ENCODE results near the gene MYO1D. TPM values are rescaled to one million over a fixed set of nuclear protein-coding genes. Genes with fewer than 3 reads are reported as not detected.

The MYO1D gene
- total RNA-seq, 1 experiment from 2014 or later: 35.7 TPM

DNA sequence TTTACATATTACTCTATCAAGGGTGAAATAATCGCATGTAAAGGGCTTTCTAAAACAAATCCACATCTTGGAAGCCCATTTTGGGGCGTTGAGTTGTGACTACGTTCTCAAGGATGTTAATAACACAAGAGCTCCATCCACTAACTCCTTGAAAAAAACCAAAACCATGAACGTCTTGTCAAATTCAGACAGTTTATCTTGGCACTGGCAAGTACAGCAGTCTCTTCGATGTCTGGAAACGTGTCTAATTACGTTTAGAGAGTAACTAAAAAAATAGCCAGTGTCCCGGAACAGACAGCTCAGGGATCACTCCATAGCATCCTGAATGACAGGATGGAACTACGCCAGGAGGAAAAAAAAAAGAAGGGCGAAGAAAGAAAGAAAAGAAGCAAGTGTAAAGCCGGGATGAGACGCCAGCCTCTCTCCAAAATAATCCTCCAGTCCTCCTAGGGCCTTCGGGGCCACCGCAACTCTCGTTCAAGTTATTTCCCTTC is 954 bp downstream of the MYO1D start:
- RAD21 ChIA-PET (ENCODE audit: low non-redundant PET in 1 of 2, low total read pairs in 2 of 2, uncharacterized antibody in 2 of 2, unreplicated experiment in 2 of 2): interaction anchor here in 1 of 2 experiments (1.1 kb wide), 1 partner anchor 93 kb away, joined by 3 read pairs; no protein-coding TSS in a partner anchor
- peak overlapping the region; percentile 83 for H3K4me2 ChIP-seq (ENCODE audit: low read length)
- POLR2A ChIA-PET: interaction anchor here (1.2 kb wide), 1 partner anchor 9 kb away, joined by 4 read pairs; no protein-coding TSS in a partner anchor
- H3K4me1 ChIP-seq (ENCODE audit: control insufficient read depth in 1 of 2, insufficient read depth in 2 of 2, low read length in 2 of 2): peaks cover 8 to 15% of the 10 kb centered on the region in 2 experiments; a peak in 3 of 4 replicates
- DNase-seq (ENCODE audit: low read depth, low spot score) (no peak), ATAC-seq (no peak)
- H3K27ac ChIP-seq (ENCODE audit: low read depth, low read length): 0 out of 2 replicates have a peak overlapping the region, but pooled peaks have one; percentile 97
- H3K36me3 ChIP-seq (ENCODE audit: control insufficient read depth in 1 of 2, insufficient read depth in 2 of 2, low read length in 2 of 2): no peaks in the 10 kb centered on the region
- TF ChIP-seq CEBPB (IDR thresholded peaks at IDR 0.05; ENCODE audit: low read depth) (no peak), TCF7L2 (IDR thresholded peaks at IDR 0.05; ENCODE audit: borderline replicate concordance, extremely low read depth, insufficient read depth, insufficient read length) (no peak), POLR2A (IDR thresholded peaks at IDR 0.05; ENCODE audit: borderline replicate concordance, extremely low read depth, insufficient read depth, insufficient read length) (no peak), CBX3 (IDR thresholded peaks at IDR 0.05; ENCODE audit: low read depth) (no peak), ZFX (IDR thresholded peaks at IDR 0.05) (no peak), EGR1 (IDR thresholded peaks at IDR 0.05; ENCODE audit: low read depth) (no peak), SP1 (IDR thresholded peaks at IDR 0.05; ENCODE audit: low read depth) (no peak), ZBTB33 (IDR thresholded peaks at IDR 0.05; ENCODE audit: extremely low read depth, insufficient replicate concordance, low read length) (no peak)
- peaks cover 9% of the 10 kb centered on the region; the same call in 1 of the 2 replicates for H3K79me2 ChIP-seq (ENCODE audit: insufficient read depth, low read length)
- H3K9me2 ChIP-seq (ENCODE audit: insufficient read depth): no peaks in the 10 kb centered on the region
- intact Hi-C loops (cut with micrococcal nuclease): loop anchor here (10.0 kb wide), 1 partner anchor 201 kb away; no protein-coding TSS in a partner anchor
- peak overlapping the region; percentile 58 to 72 for H3K4me3 ChIP-seq (replicated peaks in 1 of 2; ENCODE audit: low read depth in 1 of 2, low read length in 2 of 2)
- H3K9ac ChIP-seq (ENCODE audit: low read length): peak overlapping the region; percentile 70
- no peaks in the 10 kb centered on the region for H3K27me3 ChIP-seq (ENCODE audit: insufficient read depth, low read length)
- no peaks in the 10 kb centered on the region for H3K9me3 ChIP-seq (ENCODE audit: control insufficient read depth in 1 of 2, insufficient read depth in 1 of 2, low read depth in 1 of 2, low read length in 2 of 2)
- CTCF ChIA-PET: interaction anchor here (1.6 to 4.9 kb wide), 9 partner anchors 9 to 94 kb away, joined by 4 to 73 read pairs (median 10); no protein-coding TSS in a partner anchor
- BruUV-seq (replicated peaks): TSS peak; percentile 66
- no peaks in the 10 kb centered on the region for H4K20me1 ChIP-seq (ENCODE audit: insufficient read depth)
- H2AFZ ChIP-seq (ENCODE audit: low read depth, low read length, poor library complexity, severe bottlenecking): no peak overlapping the region

Data from HCT116 (cell line).